Mesendoderm (in vitro differentiated cells): ENCODE results near the gene PSME1.
A peak's percentile ranks its signal among the peaks of the same experiment; 100 is the strongest.

Experiments used
- DNase-seq: peaks from one replicate; pipeline ENCODE4 v3.0.0; 2013
- H2AK5ac ChIP-seq: 2 replicates; pipeline ENCODE4 v1.6.1; 2013; ENCODE audit warnings: low read length, inconsistent platforms
- H2BK120ac ChIP-seq: 2 replicates; pipeline ENCODE4 v1.6.1; 2013; ENCODE audit warnings: low read depth, mild to moderate bottlenecking, low read length, moderate library complexity, mixed read lengths
- H2BK15ac ChIP-seq: replicated peaks from 2 replicates; pipeline ENCODE4 v1.6.1; 2013; ENCODE audit warnings: low read depth, mild to moderate bottlenecking, moderate library complexity
- H2BK5ac ChIP-seq: 2 replicates; pipeline ENCODE4 v1.6.1; 2013; ENCODE audit warnings: low read length, inconsistent platforms
- H3K18ac ChIP-seq: 2 replicates; pipeline ENCODE4 v1.6.1; 2013; ENCODE audit warnings: mild to moderate bottlenecking, low read length, mixed read lengths
- H3K23ac ChIP-seq: one replicate; pipeline ENCODE4 v1.6.1; 2013; ENCODE audit warnings: low read length
- H3K27ac ChIP-seq: 2 replicates; pipeline ENCODE4 v1.5.1; 2013; ENCODE audit warnings: low read depth, mild to moderate bottlenecking, inconsistent platforms, low read length, moderate library complexity
- H3K27me3 ChIP-seq: 2 replicates; pipeline ENCODE4 v1.6.1; 2013; ENCODE audit warnings: low read length, control low read depth, mild to moderate bottlenecking, inconsistent platforms; ENCODE audit not compliant: insufficient read depth, poor library complexity
- H3K36me3 ChIP-seq: 2 replicates; pipeline ENCODE4 v1.6.1; 2013; ENCODE audit warnings: low read length, inconsistent platforms; ENCODE audit not compliant: control insufficient read depth, insufficient read depth
- H3K4ac ChIP-seq: one replicate; pipeline ENCODE4 v1.6.1; 2013; ENCODE audit warnings: low read depth, mild to moderate bottlenecking, low read length, moderate library complexity
- H3K4me1 ChIP-seq: 2 replicates; pipeline ENCODE4 v1.6.1; 2013; ENCODE audit warnings: low read depth, low read length, inconsistent platforms; ENCODE audit not compliant: control insufficient read depth
- H3K4me2 ChIP-seq: 2 replicates; pipeline ENCODE4 v1.6.1; 2013; ENCODE audit warnings: low read length
- H3K4me3 ChIP-seq: 2 replicates; pipeline ENCODE4 v1.5.1; 2013; ENCODE audit warnings: mild to moderate bottlenecking, low read length
- H3K56ac ChIP-seq: one replicate; pipeline ENCODE4 v1.6.1; 2013; ENCODE audit warnings: low read length
- H3K79me1 ChIP-seq: 2 replicates; pipeline ENCODE4 v1.6.1; 2013; ENCODE audit warnings: low read length, inconsistent platforms
- H3K79me2 ChIP-seq: 2 replicates; pipeline ENCODE4 v1.6.1; 2013; ENCODE audit warnings: mild to moderate bottlenecking, low read length; ENCODE audit not compliant: control insufficient read depth, insufficient read depth
- H3K9ac ChIP-seq: 2 replicates; pipeline ENCODE4 v1.6.1; 2013; ENCODE audit warnings: low read length, inconsistent platforms
- H4K5ac ChIP-seq: one replicate; pipeline ENCODE4 v1.6.1; 2013; ENCODE audit warnings: low read length
- H4K8ac ChIP-seq: one replicate; pipeline ENCODE4 v1.6.1; 2013; ENCODE audit warnings: low read depth, mild to moderate bottlenecking, control low read depth, low read length, moderate library complexity
- WGBS: extraction: QIAGEN DNeasy Blood & Tissue Kit; methylation state at CpG from one replicate; pipeline ENCODE4 v1.1.7; 2013; ENCODE audit warnings: low lambda C conversion rate, missing lambda C conversion rate; ENCODE audit not compliant: insufficient coverage; ENCODE audit errors: extremely low coverage; 5-methylcytosine and 5-hydroxymethylcytosine counted together

PSME1 gene

DNA sequence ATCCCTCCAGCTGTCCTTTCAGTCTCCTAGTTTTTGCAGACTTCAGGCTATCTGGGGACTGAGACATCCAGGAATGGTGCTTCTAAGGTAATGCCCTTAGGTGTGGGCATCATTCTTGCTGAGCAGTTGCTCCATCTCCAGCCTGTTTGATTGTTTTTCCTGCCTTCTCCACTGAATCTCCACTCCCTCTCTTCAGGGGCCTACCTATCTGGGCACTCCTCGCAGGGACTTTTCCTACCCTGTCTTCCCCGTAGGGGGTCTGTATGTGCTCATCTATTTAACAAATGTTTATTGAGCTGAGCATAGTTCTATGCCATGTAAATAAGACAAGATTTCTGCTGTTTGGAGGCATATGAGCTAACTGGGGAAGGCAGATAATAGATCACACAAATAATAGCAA, 3.0 kb upstream of the PSME1 start:
- Histone ChIP-seq H3K23ac (no peak overlapping the region), H3K4me2 (no peak overlapping the region)
- WGBS = no CpG with 5 or more reads among the region's 2 CpGs

DNA sequence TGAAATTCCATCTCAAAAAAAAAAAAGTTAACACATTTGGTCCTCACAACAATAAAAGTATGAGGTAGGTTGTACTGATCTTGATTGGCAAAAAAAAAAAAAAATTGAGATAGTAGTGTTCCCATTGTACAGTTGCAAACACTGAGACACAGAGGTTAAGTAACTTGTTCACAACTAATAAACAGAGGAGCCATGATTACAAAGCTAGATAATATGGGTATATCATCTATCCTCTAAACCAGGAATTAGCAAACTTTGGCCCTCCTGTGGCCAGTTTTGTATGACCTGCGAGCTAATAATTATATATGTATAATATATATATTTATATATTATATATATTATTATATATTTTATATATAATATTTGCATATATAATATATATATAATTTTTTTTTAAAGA, 2.3 kb upstream of the PSME1 start:
- no peak overlapping the region for H3K4me3 ChIP-seq
- H3K4me1 ChIP-seq = peaks cover 1% of the 10 kb centered on the region
- H3K27ac ChIP-seq = no peak overlapping the region
- no peak overlapping the region for H3K56ac ChIP-seq
- no peak overlapping the region for H2BK120ac ChIP-seq
- no peaks in the 10 kb centered on the region for H3K27me3 ChIP-seq
- no peak overlapping the region for H3K9ac ChIP-seq
- H3K4me2 ChIP-seq = no peak overlapping the region
- no peaks in the 10 kb centered on the region for H3K79me2 ChIP-seq
- no peak for DNase-seq
- H3K18ac ChIP-seq = no peak overlapping the region
- peaks cover 1% of the 10 kb centered on the region for H3K36me3 ChIP-seq
- WGBS = no CpG with 5 or more reads among the region's 1 CpG
- H2BK5ac ChIP-seq = no peak overlapping the region
- no peak overlapping the region for H4K5ac ChIP-seq
- no peaks in the 10 kb centered on the region for H3K79me1 ChIP-seq
- H3K4ac ChIP-seq = no peak overlapping the region
- no peak overlapping the region for H4K8ac ChIP-seq
- no peak overlapping the region for H2AK5ac ChIP-seq
- no peak overlapping the region for H3K23ac ChIP-seq
- H2BK15ac ChIP-seq = no peak overlapping the region

More for the DNA sequence above, 3.0 kb upstream of the PSME1 start:
- Histone ChIP-seq H2BK120ac (no peak overlapping the region), H3K56ac (no peak overlapping the region), H4K8ac (no peak overlapping the region), H4K5ac (no peak overlapping the region), H3K18ac (no peak overlapping the region), H2AK5ac (no peak overlapping the region), H3K4me3 (no peak overlapping the region), H2BK15ac (no peak overlapping the region), H3K79me2 (no peaks in the 10 kb centered on the region), H3K4ac (no peak overlapping the region), H3K79me1 (no peaks in the 10 kb centered on the region), H3K27me3 (no peaks in the 10 kb centered on the region), H3K27ac (no peak overlapping the region), H3K36me3 (no peaks in the 10 kb centered on the region), H3K9ac (no peak overlapping the region), H3K4me1 (peaks cover 1% of the 10 kb centered on the region), H2BK5ac (no peak overlapping the region)
- DNase-seq = no peak

DNA sequence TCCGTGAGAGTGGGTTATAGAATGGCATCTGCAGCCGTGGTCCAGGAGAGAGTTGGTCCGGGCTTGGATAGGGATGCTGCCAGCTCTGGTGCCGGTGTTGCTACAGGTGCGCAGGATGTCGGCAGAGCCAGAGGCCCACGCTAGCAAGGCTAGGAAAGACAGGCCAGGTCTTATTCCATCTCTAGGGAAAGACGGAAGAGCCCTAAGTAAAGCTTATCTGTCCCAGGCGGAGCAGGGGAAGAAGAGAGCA, 485 bp upstream of the PSME1 start:
- no peak for DNase-seq
- Histone ChIP-seq H2BK5ac (no peak overlapping the region), H3K27me3 (no peaks in the 10 kb centered on the region), H3K4ac (no peak overlapping the region), H3K18ac (no peak overlapping the region), H3K23ac (no peak overlapping the region), H2AK5ac (no peak overlapping the region), H2BK15ac (no peak overlapping the region), H3K4me2 (peak overlapping the region; percentile 65), H3K36me3 (peaks cover 5% of the 10 kb centered on the region), H3K79me2 (peaks cover 9% of the 10 kb centered on the region), H3K79me1 (peaks cover 7% of the 10 kb centered on the region), H3K4me3 (peak overlapping the region; percentile 26), H3K56ac (peak overlapping the region; percentile 83), H4K5ac (no peak overlapping the region), H3K4me1 (peaks cover 4% of the 10 kb centered on the region), H2BK120ac (no peak overlapping the region), H4K8ac (no peak overlapping the region), H3K27ac (no peak overlapping the region), H3K9ac (peak overlapping the region; percentile 55)
- no CpG with 5 or more reads among the region's 9 CpGs for WGBS

- Histone ChIP-seq H2BK15ac (no peak overlapping the region), H2BK120ac (no peak overlapping the region), H2BK5ac (no peak overlapping the region)
These were observed 912 bp downstream of the PSME1 start for GRCh38 chr14:24136684-24137528.

GRCh38 chr14:24137529-24138395, 1.8 kb downstream of the PSME1 start:
- Histone ChIP-seq H2BK120ac (no peak overlapping the region), H4K8ac (no peak overlapping the region), H3K56ac (no peak overlapping the region), H2BK5ac (no peak overlapping the region), H3K36me3 (peaks cover 5% of the 10 kb centered on the region), H3K4me3 (no peak overlapping the region), H3K9ac (no peak overlapping the region), H3K27ac (no peak overlapping the region), H3K27me3 (no peaks in the 10 kb centered on the region), H2AK5ac (no peak overlapping the region), H4K5ac (no peak overlapping the region), H3K23ac (no peak overlapping the region), H3K4ac (no peak overlapping the region), H3K79me2 (peaks cover 13% of the 10 kb centered on the region), H3K18ac (no peak overlapping the region), H3K4me2 (no peak overlapping the region), H2BK15ac (no peak overlapping the region), H3K79me1 (peaks cover 9% of the 10 kb centered on the region), H3K4me1 (peaks cover 4% of the 10 kb centered on the region)
- WGBS = no CpG with 5 or more reads among the region's 8 CpGs
- DNase-seq = no peak

More at GRCh38 chr14:24136684-24137528, 912 bp downstream of the PSME1 start:
- Histone ChIP-seq H3K4me3 (no peak overlapping the region), H3K9ac (peak overlapping the region; percentile 85), H3K27ac (no peak overlapping the region), H3K36me3 (peaks cover 5% of the 10 kb centered on the region), H3K56ac (peak overlapping the region; percentile 87), H3K79me2 (peaks cover 13% of the 10 kb centered on the region), H4K8ac (no peak overlapping the region), H3K4me2 (peak overlapping the region; percentile 48), H4K5ac (no peak overlapping the region), H3K23ac (no peak overlapping the region), H3K18ac (no peak overlapping the region), H3K4ac (no peak overlapping the region), H3K27me3 (no peaks in the 10 kb centered on the region), H3K4me1 (peaks cover 4% of the 10 kb centered on the region), H2AK5ac (no peak overlapping the region), H3K79me1 (peaks cover 9% of the 10 kb centered on the region)
- no CpG with 5 or more reads among the region's 13 CpGs for WGBS
- no peak for DNase-seq
